ENCODE measurements around the gene UBASH3B. TPM values are rescaled to one million over a fixed set of nuclear protein-coding genes. Genes with fewer than 3 reads are reported as not detected.

The UBASH3B gene
- total RNA-seq, 2 experiments from 2014 or later: 24.5 to 28.6 TPM

DNA sequence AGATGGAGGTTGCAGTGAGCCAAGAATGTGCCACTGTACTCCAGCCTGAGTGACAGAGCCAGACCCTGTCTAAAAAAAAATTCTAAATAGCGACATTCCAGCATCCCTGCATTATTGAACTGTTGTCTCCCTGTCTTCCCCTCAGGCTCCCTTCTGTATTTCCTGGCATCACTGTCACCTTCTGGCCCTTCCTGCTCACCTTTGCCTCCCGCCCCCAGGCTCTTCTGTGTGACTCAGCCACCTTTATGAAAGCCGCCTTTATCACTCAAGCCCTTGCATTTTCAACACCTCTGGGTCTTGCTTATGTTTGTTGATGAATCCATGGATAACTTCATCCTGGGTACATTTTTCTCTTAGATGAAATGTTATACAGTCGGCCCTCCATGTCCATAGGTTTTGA is 21.1 kb downstream of the UBASH3B start:
- Mint-ChIP-seq H3K9me3 (no peaks in the 10 kb centered on the region), H3K27ac (peak overlapping the region; percentile 85), H3K36me3 (ENCODE audit: low read depth) (peaks cover 12% of the 10 kb centered on the region), H3K4me1 (ENCODE audit: low read depth) (peaks cover 78% of the 10 kb centered on the region), H3K4me3 (peak overlapping the region; percentile 52), H3K27me3 (no peaks in the 10 kb centered on the region)
- H3K27ac ChIP-seq (ENCODE audit: low read depth in 1 of 2, low read length in 2 of 2): peak overlapping the region in 1 of 2 donors; percentile 78
- no peaks in the 10 kb centered on the region for H3K27me3 ChIP-seq (ENCODE audit: control insufficient read depth in 1 of 2, insufficient read depth in 2 of 2, low read length in 2 of 2)
- no peak overlapping the region for H3K4me3 ChIP-seq (ENCODE audit: low read length)
- ATAC-seq (ENCODE audit: poor library complexity) (no peak), DNase-seq (peak in 2 of 14 experiments; percentile 26 to 53)
- ChIA-PET POLR2A (interaction anchor here (2.2 to 4.2 kb wide), 4 partner anchors 12 to 20 kb away, joined by 6 to 91 read pairs (median 41); partner anchors contain the start of gene UBASH3B), CTCF (interaction anchor here (1.4 kb wide), 1 partner anchor 15 kb away, joined by 3 read pairs; no protein-coding TSS in a partner anchor)
- H3K36me3 ChIP-seq (ENCODE audit: insufficient read depth, low read length): peaks cover 5% of the 10 kb centered on the region
- H3K9me3 ChIP-seq (ENCODE audit: control insufficient read depth in 1 of 2, insufficient read depth in 1 of 2, low read length in 2 of 2): no peaks in the 10 kb centered on the region
- intact Hi-C loops (cut with DNase I, micrococcal nuclease): no loop called here
- TF ChIP-seq, protein P1, sequence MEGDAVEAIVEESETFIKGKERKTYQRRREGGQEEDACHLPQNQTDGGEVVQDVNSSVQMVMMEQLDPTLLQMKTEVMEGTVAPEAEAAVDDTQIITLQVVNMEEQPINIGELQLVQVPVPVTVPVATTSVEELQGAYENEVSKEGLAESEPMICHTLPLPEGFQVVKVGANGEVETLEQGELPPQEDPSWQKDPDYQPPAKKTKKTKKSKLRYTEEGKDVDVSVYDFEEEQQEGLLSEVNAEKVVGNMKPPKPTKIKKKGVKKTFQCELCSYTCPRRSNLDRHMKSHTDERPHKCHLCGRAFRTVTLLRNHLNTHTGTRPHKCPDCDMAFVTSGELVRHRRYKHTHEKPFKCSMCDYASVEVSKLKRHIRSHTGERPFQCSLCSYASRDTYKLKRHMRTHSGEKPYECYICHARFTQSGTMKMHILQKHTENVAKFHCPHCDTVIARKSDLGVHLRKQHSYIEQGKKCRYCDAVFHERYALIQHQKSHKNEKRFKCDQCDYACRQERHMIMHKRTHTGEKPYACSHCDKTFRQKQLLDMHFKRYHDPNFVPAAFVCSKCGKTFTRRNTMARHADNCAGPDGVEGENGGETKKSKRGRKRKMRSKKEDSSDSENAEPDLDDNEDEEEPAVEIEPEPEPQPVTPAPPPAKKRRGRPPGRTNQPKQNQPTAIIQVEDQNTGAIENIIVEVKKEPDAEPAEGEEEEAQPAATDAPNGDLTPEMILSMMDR (IDR thresholded peaks at IDR 0.05): no peak
- H3K4me1 ChIP-seq (ENCODE audit: insufficient read depth, low read length): peaks cover 72% of the 10 kb centered on the region

DNA sequence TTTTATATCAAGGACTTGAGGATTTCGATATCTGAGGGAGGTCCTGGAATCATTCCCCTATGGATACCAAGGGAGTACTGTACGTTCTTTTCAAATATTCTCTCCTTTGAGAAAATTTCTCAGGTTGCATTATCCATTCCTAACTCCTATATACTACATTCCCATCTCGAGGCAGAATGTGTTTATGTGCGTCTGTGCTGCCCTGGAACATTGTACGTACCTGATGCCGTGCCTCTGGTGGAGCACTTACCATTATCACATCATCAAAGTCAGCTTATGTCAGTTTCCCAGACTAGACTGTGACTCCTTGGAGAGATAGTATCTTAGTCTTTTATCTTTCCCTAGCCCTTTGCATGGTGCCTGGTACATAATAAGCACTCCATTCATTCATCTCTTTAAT is 21.7 kb downstream of the UBASH3B start:
- ChIA-PET POLR2A (interaction anchor here (1.2 to 4.2 kb wide), 3 partner anchors 9 to 19 kb away, joined by 5 to 91 read pairs (median 39); no protein-coding TSS in a partner anchor), CTCF (interaction anchor here (1.2 to 1.4 kb wide), 2 partner anchors 14 to 28 kb away, joined by 3 read pairs; no protein-coding TSS in a partner anchor)
- H3K36me3 ChIP-seq (ENCODE audit: insufficient read depth, low read length): no peaks in the 10 kb centered on the region
- peaks cover 79% of the 10 kb centered on the region for H3K4me1 Mint-ChIP-seq (ENCODE audit: low read depth)
- no peaks in the 10 kb centered on the region for H3K9me3 ChIP-seq (ENCODE audit: control insufficient read depth in 1 of 2, insufficient read depth in 1 of 2, low read length in 2 of 2)
- H3K4me3 Mint-ChIP-seq: no peak overlapping the region
- intact Hi-C loops (cut with DNase I, micrococcal nuclease): no loop called here
- H3K27me3 ChIP-seq (ENCODE audit: control insufficient read depth in 1 of 2, insufficient read depth in 2 of 2, low read length in 2 of 2): no peaks in the 10 kb centered on the region
- H3K9me3 Mint-ChIP-seq: no peaks in the 10 kb centered on the region
- no peak overlapping the region for H3K27ac ChIP-seq (ENCODE audit: low read depth in 1 of 2, low read length in 2 of 2)
- ATAC-seq (ENCODE audit: poor library complexity) (no peak), DNase-seq (no peak)
- TF ChIP-seq, protein P1 (IDR thresholded peaks at IDR 0.05): no peak
- no peak overlapping the region for H3K4me3 ChIP-seq (ENCODE audit: low read length)
- no peaks in the 10 kb centered on the region for H3K27me3 Mint-ChIP-seq
- H3K4me1 ChIP-seq (ENCODE audit: insufficient read depth, low read length): peaks cover 72% of the 10 kb centered on the region
- peak overlapping the region; percentile 85 for H3K27ac Mint-ChIP-seq
- H3K36me3 Mint-ChIP-seq (ENCODE audit: low read depth): peaks cover 9% of the 10 kb centered on the region

DNA sequence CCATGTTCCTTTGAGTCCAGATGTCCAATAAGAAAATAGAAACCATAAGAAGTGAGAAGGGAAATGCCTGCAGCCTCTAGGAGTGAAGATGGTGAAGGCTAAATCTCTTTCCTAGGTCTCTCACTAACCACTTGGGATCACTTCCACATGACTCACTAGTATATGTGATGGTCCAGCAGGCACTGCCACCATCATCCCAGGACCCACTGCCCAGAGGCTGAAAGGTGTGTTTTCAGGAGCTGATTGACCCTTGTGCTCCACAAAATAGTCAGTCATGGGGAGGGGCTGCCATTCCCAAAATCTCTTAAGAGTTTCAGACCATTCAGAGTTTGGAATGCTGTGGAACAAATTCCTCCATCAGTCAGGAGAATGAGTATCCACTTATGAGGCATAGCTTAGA is 22.9 kb downstream of the UBASH3B start:
- peak overlapping the region; percentile 85 for H3K27ac Mint-ChIP-seq
- intact Hi-C loops (cut with DNase I, micrococcal nuclease): no loop called here
- TF ChIP-seq, protein P1 (IDR thresholded peaks at IDR 0.05): no peak

More for the DNA sequence above, 22.9 kb downstream of the UBASH3B start:
- Histone ChIP-seq H3K4me1 (ENCODE audit: insufficient read depth, low read length) (peaks cover 64% of the 10 kb centered on the region), H3K4me3 (ENCODE audit: low read length) (no peak overlapping the region), H3K27ac (ENCODE audit: low read depth in 1 of 2, low read length in 2 of 2) (no peak overlapping the region), H3K27me3 (ENCODE audit: control insufficient read depth in 1 of 2, insufficient read depth in 2 of 2, low read length in 2 of 2) (no peaks in the 10 kb centered on the region), H3K9me3 (ENCODE audit: control insufficient read depth in 1 of 2, insufficient read depth in 1 of 2, low read length in 2 of 2) (no peaks in the 10 kb centered on the region), H3K36me3 (ENCODE audit: insufficient read depth, low read length) (no peaks in the 10 kb centered on the region)
- no peak for ATAC-seq (ENCODE audit: poor library complexity)
- peaks cover 5% of the 10 kb centered on the region for H3K36me3 Mint-ChIP-seq (ENCODE audit: low read depth)
- peaks cover 74% of the 10 kb centered on the region for H3K4me1 Mint-ChIP-seq (ENCODE audit: low read depth)
- DNase-seq: no peak
- H3K4me3 Mint-ChIP-seq: no peak overlapping the region
- no peaks in the 10 kb centered on the region for H3K27me3 Mint-ChIP-seq
- no peaks in the 10 kb centered on the region for H3K9me3 Mint-ChIP-seq
- ChIA-PET CTCF (no interaction called here), POLR2A (interaction anchor here (1.0 to 4.3 kb wide), 4 partner anchors 10 to 19 kb away, joined by 3 to 21 read pairs (median 6); no protein-coding TSS in a partner anchor)

Measured in CD4-positive, alpha-beta T cell (primary cell).